Endodermal cell (in vitro differentiated cells): Measurements from ENCODE around the gene TIGAR. TPM values are rescaled to one million over a fixed set of nuclear protein-coding genes. Genes with fewer than 3 reads are reported as not detected.
A peak's percentile ranks its signal among the peaks of the same experiment; 100 is the strongest.

Source experiments
- DNase-seq: peaks from one replicate; pipeline ENCODE4 v3.0.0-alpha.2; 2017
- H3K27ac ChIP-seq: 2 replicates; pipeline ENCODE4 v1.5.1; 2013; ENCODE audit warnings: mild to moderate bottlenecking, low read depth, low read length, moderate library complexity
- H3K27me3 ChIP-seq: 2 replicates; pipeline ENCODE4 v1.6.1; 2013; ENCODE audit warnings: mild to moderate bottlenecking, low read length, moderate library complexity; ENCODE audit not compliant: insufficient read depth, control insufficient read depth, poor library complexity, severe bottlenecking
- H3K36me3 ChIP-seq: 2 replicates; pipeline ENCODE4 v1.7.0; 2013; ENCODE audit warnings: mild to moderate bottlenecking, low read length, moderate library complexity; ENCODE audit not compliant: control insufficient read depth, insufficient read depth
- H3K4me1 ChIP-seq: one replicate; pipeline ENCODE4 v1.7.0; 2013; ENCODE audit warnings: low read length; ENCODE audit not compliant: control insufficient read depth, insufficient read depth
- H3K4me3 ChIP-seq: 2 replicates; pipeline ENCODE4 v1.5.1; 2013; ENCODE audit warnings: mild to moderate bottlenecking, low read length, moderate library complexity
- H3K9ac ChIP-seq: 2 replicates; pipeline ENCODE4 v1.6.1; 2013; ENCODE audit warnings: mild to moderate bottlenecking, low read length, moderate library complexity; ENCODE audit not compliant: poor library complexity, severe bottlenecking; ENCODE audit errors: extremely low read depth
- H3K9me3 ChIP-seq: 2 replicates; pipeline ENCODE4 v1.6.1; 2013; ENCODE audit warnings: mild to moderate bottlenecking, low read length, moderate library complexity; ENCODE audit not compliant: control insufficient read depth
- H3K27ac Mint-ChIP-seq: 2 replicates; pipeline ENCODE4 v1.8.0; 2020; ENCODE audit warnings: mixed read lengths
- H3K27me3 Mint-ChIP-seq: 2 replicates; pipeline ENCODE4 v1.8.0; 2021; ENCODE audit warnings: mild to moderate bottlenecking, mixed read lengths; ENCODE audit not compliant: insufficient read depth
- H3K36me3 Mint-ChIP-seq: 2 replicates; pipeline ENCODE4 v1.8.0; 2020; ENCODE audit warnings: low read depth, mixed read lengths
- H3K4me1 Mint-ChIP-seq: 2 replicates; pipeline ENCODE4 v1.8.0; 2020; ENCODE audit warnings: mixed read lengths
- H3K4me3 Mint-ChIP-seq: 2 replicates; pipeline ENCODE4 v1.8.0; 2020; ENCODE audit warnings: mild to moderate bottlenecking, moderate library complexity, mixed read lengths
- H3K9me3 Mint-ChIP-seq: 2 replicates; pipeline ENCODE4 v1.8.0; 2020; ENCODE audit warnings: mild to moderate bottlenecking, mixed read lengths
- WGBS, 2 experiments: methylation state at CpG; one replicate each; pipeline versions ENCODE4 v1.1.5 to v1.1.7; 2013; ENCODE audit warnings: missing lambda C conversion rate in 2 of 2, mixed read lengths in 1 of 2; ENCODE audit not compliant: insufficient coverage in 1 of 2, insufficient read length in 1 of 2; 5-methylcytosine and 5-hydroxymethylcytosine counted together
- total RNA-seq, 2 donors: library from RNA; stranded (reverse); fragmentation: NEBNext Ultra II Directional in 1 of 2; extraction: Animal tissue kit (Norgen Biotek cat#: 25700) in 1 of 2; gene quantifications; 2 replicates in 1 of 2; 3 replicates in 1 of 2; pipeline ENCODE4 v1.2.1, GENCODE V29; 2021
- TF ChIP-seq, protein P1 (sequence below): fragments of 200-600 bp; sonication (generic); conservative IDR thresholded peaks from 2 replicates; pipeline ENCODE4 v1.5.0; 2021; ENCODE audit warnings: antibody characterized with exemption, mild to moderate bottlenecking

TIGAR gene
- total RNA-seq, 2 donors from 2014 or later, result 19.2 to 41.3 TPM

DNA sequence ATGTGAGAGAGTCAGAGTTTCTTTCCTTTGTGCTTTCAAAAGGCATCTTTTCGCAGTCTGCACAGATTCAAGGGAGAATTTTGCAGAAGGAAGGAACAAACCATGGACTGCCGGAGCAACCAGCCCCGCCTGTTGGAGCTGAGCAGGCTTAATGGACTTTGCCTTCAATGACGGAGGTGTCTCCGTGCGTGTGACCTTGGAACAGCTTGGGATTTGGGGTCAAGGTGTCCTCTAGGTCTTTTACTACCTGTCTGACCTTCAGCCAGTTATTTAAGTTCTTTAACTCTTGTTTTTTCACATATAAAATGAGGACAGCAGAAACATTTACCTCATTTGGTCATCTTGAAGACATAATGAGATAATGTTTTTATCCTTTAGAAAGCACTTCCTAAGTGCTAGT, 54.4 kb downstream of the TIGAR start:
- no peak overlapping the region for H3K4me3 Mint-ChIP-seq
- WGBS, 2 experiments, result 93 to 94% methylated on average over 5 to 6 of the region's 6 CpGs
- no peaks in the 10 kb centered on the region for H3K27me3 ChIP-seq
- no peak overlapping the region for H3K9ac ChIP-seq
- TF ChIP-seq, protein P1, sequence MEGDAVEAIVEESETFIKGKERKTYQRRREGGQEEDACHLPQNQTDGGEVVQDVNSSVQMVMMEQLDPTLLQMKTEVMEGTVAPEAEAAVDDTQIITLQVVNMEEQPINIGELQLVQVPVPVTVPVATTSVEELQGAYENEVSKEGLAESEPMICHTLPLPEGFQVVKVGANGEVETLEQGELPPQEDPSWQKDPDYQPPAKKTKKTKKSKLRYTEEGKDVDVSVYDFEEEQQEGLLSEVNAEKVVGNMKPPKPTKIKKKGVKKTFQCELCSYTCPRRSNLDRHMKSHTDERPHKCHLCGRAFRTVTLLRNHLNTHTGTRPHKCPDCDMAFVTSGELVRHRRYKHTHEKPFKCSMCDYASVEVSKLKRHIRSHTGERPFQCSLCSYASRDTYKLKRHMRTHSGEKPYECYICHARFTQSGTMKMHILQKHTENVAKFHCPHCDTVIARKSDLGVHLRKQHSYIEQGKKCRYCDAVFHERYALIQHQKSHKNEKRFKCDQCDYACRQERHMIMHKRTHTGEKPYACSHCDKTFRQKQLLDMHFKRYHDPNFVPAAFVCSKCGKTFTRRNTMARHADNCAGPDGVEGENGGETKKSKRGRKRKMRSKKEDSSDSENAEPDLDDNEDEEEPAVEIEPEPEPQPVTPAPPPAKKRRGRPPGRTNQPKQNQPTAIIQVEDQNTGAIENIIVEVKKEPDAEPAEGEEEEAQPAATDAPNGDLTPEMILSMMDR, result no peak
- H3K4me1 ChIP-seq, result no peaks in the 10 kb centered on the region
- peaks cover 4% of the 10 kb centered on the region for H3K4me1 Mint-ChIP-seq
- no peak overlapping the region for H3K27ac ChIP-seq
- H3K36me3 ChIP-seq, result no peaks in the 10 kb centered on the region
- H3K9me3 Mint-ChIP-seq, result no peaks in the 10 kb centered on the region
- no peak overlapping the region for H3K4me3 ChIP-seq
- no peaks in the 10 kb centered on the region for H3K36me3 Mint-ChIP-seq
- H3K9me3 ChIP-seq, result no peaks in the 10 kb centered on the region
- H3K27ac Mint-ChIP-seq, result no peak overlapping the region
- no peak for DNase-seq
- peaks cover 14% of the 10 kb centered on the region for H3K27me3 Mint-ChIP-seq

DNA sequence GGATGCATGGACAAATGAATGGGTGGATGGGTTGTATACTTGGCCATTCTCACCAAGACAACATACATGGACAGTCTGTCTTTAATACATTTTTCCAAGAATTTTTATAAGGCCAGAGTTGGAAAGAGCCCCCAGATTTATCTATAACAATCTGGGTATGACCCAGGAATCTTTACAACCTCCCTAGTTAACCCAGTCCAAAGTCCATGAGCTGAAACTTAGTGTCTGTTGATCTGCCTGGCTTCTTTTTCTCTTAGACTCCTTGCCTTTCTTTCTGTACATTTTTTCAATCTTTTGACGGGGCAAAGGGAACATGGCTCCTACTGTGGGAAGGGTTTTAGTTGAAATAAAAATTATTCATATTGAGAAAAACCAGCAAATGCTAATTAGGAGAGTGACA, 57.8 kb downstream of the TIGAR start:
- no peak for DNase-seq
- H3K9me3 ChIP-seq, result no peaks in the 10 kb centered on the region
- Mint-ChIP-seq H3K9me3 (no peaks in the 10 kb centered on the region), H3K4me1 (peaks cover 8% of the 10 kb centered on the region), H3K36me3 (no peaks in the 10 kb centered on the region), H3K4me3 (no peak overlapping the region), H3K27me3 (peaks cover 18% of the 10 kb centered on the region), H3K27ac (no peak overlapping the region)
- no peaks in the 10 kb centered on the region for H3K27me3 ChIP-seq
- TF ChIP-seq, protein P1, result no peak
- no CpG with 5 or more reads among the region's 1 CpG for WGBS, 2 experiments
- H3K36me3 ChIP-seq, result no peaks in the 10 kb centered on the region
- H3K4me3 ChIP-seq, result no peak overlapping the region
- H3K9ac ChIP-seq, result no peak overlapping the region
- no peaks in the 10 kb centered on the region for H3K4me1 ChIP-seq
- no peak overlapping the region for H3K27ac ChIP-seq

DNA sequence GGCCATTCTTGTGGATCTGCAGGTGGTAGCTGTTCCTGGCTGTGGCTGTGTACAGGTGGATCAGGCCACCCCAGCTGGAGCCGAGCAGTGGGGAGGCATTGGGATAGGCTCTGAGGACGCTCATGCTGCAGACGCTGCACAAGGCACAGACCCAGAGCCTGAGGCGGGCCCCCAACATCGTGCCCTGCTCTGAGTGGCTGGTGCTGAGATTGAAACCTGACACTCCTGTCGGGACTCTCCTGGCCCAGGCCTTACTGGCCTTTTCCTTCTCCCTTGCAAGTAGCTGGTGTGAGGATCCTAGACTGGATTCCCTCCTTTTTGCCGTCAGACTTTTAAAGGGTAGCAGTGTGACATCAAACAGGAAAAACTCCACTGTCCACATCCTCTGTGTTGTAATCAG, 58.4 kb downstream of the TIGAR start, which contains the start of gene FGF23:
FGF23 (minus strand) TSS at position 308 of the 400 bp plus-strand sequence; CDS start at position 178, 130 bp downstream.
- Mint-ChIP-seq H3K27ac (peak within 1 kb of the TSS; percentile 8), H3K4me1 (peaks cover 8% of the 10 kb centered on the region), H3K9me3 (no peaks in the 10 kb centered on the region), H3K36me3 (no peaks in the 10 kb centered on the region), H3K27me3 (peaks cover 14% of the 10 kb centered on the region), H3K4me3 (no peak within 1 kb of the TSS)
- Histone ChIP-seq H3K36me3 (no peaks in the 10 kb centered on the region), H3K9ac (no peak within 1 kb of the TSS), H3K4me1 (no peaks in the 10 kb centered on the region), H3K27me3 (no peaks in the 10 kb centered on the region), H3K27ac (no peak within 1 kb of the TSS), H3K4me3 (no peak within 1 kb of the TSS), H3K9me3 (no peaks in the 10 kb centered on the region)
- WGBS, 2 experiments, result 49 to 59% methylated on average over 5 to 7 of the region's 7 CpGs
- DNase-seq, result peak; percentile 96
- TF ChIP-seq, protein P1, result no peak
